Common myeloid progenitor, CD34-positive (primary cell): Measurements from ENCODE around the gene USP25.
"Not testable (repeated sequence)": the region's sequence is repeated elsewhere in the genome, so short reads cannot be mapped to it uniquely, and the experiment has no call there.

Source experiments
- CTCF ChIA-PET: fragments of 350-600 bp; sonication (Branson Sonifier 250); formaldehyde crosslinking; loops from one replicate; lab custom pipeline; 2021; ENCODE audit warnings: antibody characterized with exemption; lab: Charles Lee
- POLR2A ChIA-PET: fragments of 350-600 bp; sonication (Branson Sonifier 250); formaldehyde crosslinking; loops from one replicate; lab custom pipeline; 2021; ENCODE audit warnings: antibody characterized with exemption; lab: Charles Lee
- DNase-seq, 3 donors: peaks; one replicate each; pipeline versions ENCODE4 v3.0.0 to v3.0.0-alpha.2; 2013
- H3K27ac ChIP-seq, 2 experiments: 1 replicate in 1 of 2; 2 replicates in 1 of 2; pipeline ENCODE4 v1.7.0; 2013; ENCODE audit warnings: inconsistent platforms in 2 of 2, low read length in 2 of 2, mild to moderate bottlenecking in 2 of 2, low read depth in 1 of 2, moderate library complexity in 1 of 2; ENCODE audit not compliant: severe bottlenecking in 2 of 2, insufficient read depth in 1 of 2, poor library complexity in 1 of 2
- H3K27me3 ChIP-seq, 5 experiments: replicated peaks in 2 of 5; 1 replicate in 3 of 5; 2 replicates in 2 of 5; pipeline versions ENCODE4 v1.6.1 to v1.7.0; 2013; ENCODE audit warnings: low read length in 4 of 5, mild to moderate bottlenecking in 2 of 5, moderate library complexity in 2 of 5, inconsistent platforms in 1 of 5; ENCODE audit not compliant: insufficient read depth in 5 of 5, control insufficient read depth in 4 of 5
- H3K36me3 ChIP-seq, 4 experiments: 1 replicate in 2 of 4; 2 replicates in 2 of 4; pipeline versions ENCODE4 v1.6.1 to v1.7.0; 2013; ENCODE audit warnings: low read length in 3 of 4, control low read depth in 1 of 4, mild to moderate bottlenecking in 1 of 4; ENCODE audit not compliant: control insufficient read depth in 4 of 4, insufficient read depth in 4 of 4
- H3K4me1 ChIP-seq, 4 experiments: 1 replicate in 3 of 4; 2 replicates in 1 of 4; pipeline versions ENCODE4 v1.6.1 to v1.7.1; 2013; ENCODE audit warnings: low read length in 3 of 4, mild to moderate bottlenecking in 3 of 4, control low read depth in 1 of 4, inconsistent platforms in 1 of 4, moderate library complexity in 1 of 4; ENCODE audit not compliant: control insufficient read depth in 4 of 4, insufficient read depth in 4 of 4; ENCODE audit errors: control extremely low read depth in 1 of 4
- H3K4me3 ChIP-seq, 7 experiments: 1 replicate in 4 of 7; 2 replicates in 3 of 7; pipeline versions ENCODE4 v1.5.1 to v1.7.0; 2013; ENCODE audit warnings: mild to moderate bottlenecking in 7 of 7, low read length in 6 of 7, moderate library complexity in 6 of 7, inconsistent platforms in 2 of 7, low read depth in 2 of 7, control low read depth in 1 of 7; ENCODE audit not compliant: insufficient read depth in 4 of 7, control insufficient read depth in 1 of 7; ENCODE audit errors: extremely low read depth in 1 of 7
- H3K9me3 ChIP-seq, 5 experiments: 1 replicate in 4 of 5; 2 replicates in 1 of 5; pipeline versions ENCODE4 v1.6.1 to v1.7.1; 2013; ENCODE audit warnings: low read length in 4 of 5, mild to moderate bottlenecking in 2 of 5, inconsistent platforms in 1 of 5, low read depth in 1 of 5, moderate library complexity in 1 of 5; ENCODE audit not compliant: control insufficient read depth in 4 of 5, insufficient read depth in 2 of 5; ENCODE audit errors: control extremely low read depth in 1 of 5
- WGBS: methylation state at CpG from one replicate; pipeline ENCODE4 v1.1.5; 2013; ENCODE audit not compliant: insufficient coverage; 5-methylcytosine and 5-hydroxymethylcytosine counted together

USP25 gene

GRCh38 chr21:15731243-15731613 is 1.4 kb downstream of the USP25 start:
- CTCF ChIA-PET: interaction anchor here (1.0 to 1.5 kb wide), 4 partner anchors 8 to 101 kb away, joined by 3 to 6 read pairs (median 4); no protein-coding TSS in a partner anchor
- WGBS: 20% methylated on average over 3 of the region's 4 CpGs
- Histone ChIP-seq H3K9me3 (no peaks in the 10 kb centered on the region), H3K36me3 (no peaks in the 10 kb centered on the region), H3K4me1 (peaks cover 14 to 39% (median 22%) of the 10 kb centered on the region in 4 experiments), H3K27ac (peak overlapping the region in 1 of 2 experiments; percentile 76), H3K27me3 (no peaks in the 10 kb centered on the region), H3K4me3 (peak overlapping the region in 6 of 7 experiments; percentile 76 to 94 (median 90))
- POLR2A ChIA-PET: no interaction called here
- DNase-seq: peak in 1 of 3 donors; percentile 38

GRCh38 chr21:15732290-15732995 is 2.7 kb downstream of the USP25 start:
- Histone ChIP-seq H3K27me3 (no peaks in the 10 kb centered on the region), H3K4me1 (peaks cover 14 to 41% (median 22%) of the 10 kb centered on the region in 4 experiments), H3K9me3 (no peaks in the 10 kb centered on the region), H3K27ac (peak overlapping the region in 1 of 2 experiments; percentile 58), H3K4me3 (peak overlapping the region in 6 of 7 experiments; percentile 56 to 94 (median 90)), H3K36me3 (no peaks in the 10 kb centered on the region)
- POLR2A ChIA-PET: no interaction called here
- WGBS: no CpG with 5 or more reads among the region's 6 CpGs
- DNase-seq: peak; percentile 72 to 92 (median 82)
- CTCF ChIA-PET: no interaction called here

GRCh38 chr21:15732996-15733329 is 3.2 kb downstream of the USP25 start:
- no peaks in the 10 kb centered on the region for H3K27me3 ChIP-seq
- H3K36me3 ChIP-seq: no peaks in the 10 kb centered on the region
- no CpG with 5 or more reads among the region's 3 CpGs for WGBS
- H3K9me3 ChIP-seq: no peaks in the 10 kb centered on the region
- no peak for DNase-seq
- ChIA-PET POLR2A (no interaction called here), CTCF (no interaction called here)
- peak overlapping the region in 6 of 7 experiments; percentile 56 to 94 (median 90) for H3K4me3 ChIP-seq
- peaks cover 14 to 43% (median 22%) of the 10 kb centered on the region in 4 experiments for H3K4me1 ChIP-seq
- peak overlapping the region in 1 of 2 experiments; percentile 58 for H3K27ac ChIP-seq

GRCh38 chr21:15735409-15735808 is 5.6 kb downstream of the USP25 start:
- no peaks in the 10 kb centered on the region for H3K27me3 ChIP-seq
- no peak overlapping the region for H3K27ac ChIP-seq
- H3K4me3 ChIP-seq: no peak overlapping the region
- no peaks in the 10 kb centered on the region for H3K9me3 ChIP-seq
- WGBS: no CpG with 5 or more reads among the region's 2 CpGs
- CTCF ChIA-PET: interaction anchor here (0.7 kb wide), 1 partner anchor 85 kb away, joined by 3 read pairs; no protein-coding TSS in a partner anchor
- DNase-seq: peak in 2 of 3 donors; percentile 43 to 49
- POLR2A ChIA-PET: no interaction called here
- no peaks in the 10 kb centered on the region for H3K36me3 ChIP-seq
- H3K4me1 ChIP-seq: peaks cover 14 to 42% (median 23%) of the 10 kb centered on the region in 4 experiments

GRCh38 chr21:15735931-15736330 is 6.1 kb downstream of the USP25 start:
- H3K4me3 ChIP-seq, H3K36me3 ChIP-seq, H3K27ac ChIP-seq, POLR2A ChIA-PET, CTCF ChIA-PET, H3K27me3 ChIP-seq, H3K9me3 ChIP-seq: not testable (repeated sequence)
- 100% methylated on average over 2 of the region's 4 CpGs for WGBS
- H3K4me1 ChIP-seq: peaks cover 14 to 37% (median 22%) of the 10 kb centered on the region in 4 experiments
- peak in 2 of 3 donors; percentile 42 to 43 for DNase-seq

GRCh38 chr21:15738779-15739178 is 9.0 kb downstream of the USP25 start:
- H3K9me3 ChIP-seq, POLR2A ChIA-PET, H3K27ac ChIP-seq, H3K4me3 ChIP-seq, H3K27me3 ChIP-seq, DNase-seq: not testable (repeated sequence)
- WGBS: 86% methylated on average over 7 of the region's 10 CpGs
- H3K4me1 ChIP-seq: peaks cover 0 to 31% (median 10%) of the 10 kb centered on the region in 4 experiments
- peaks cover 2 to 13% (median 6%) of the 10 kb centered on the region in 4 experiments for H3K36me3 ChIP-seq
- CTCF ChIA-PET: interaction anchor here (1.0 kb wide), 1 partner anchor 8 kb away, joined by 3 read pairs; the partner anchor contains the start of gene USP25

- no peak overlapping the region for H3K27ac ChIP-seq
- H3K9me3 ChIP-seq: no peaks in the 10 kb centered on the region
- no peaks in the 10 kb centered on the region for H3K27me3 ChIP-seq
- POLR2A ChIA-PET: no interaction called here
- no peak overlapping the region for H3K4me3 ChIP-seq
- H3K36me3 ChIP-seq: peaks cover 2 to 13% (median 7%) of the 10 kb centered on the region in 4 experiments
- no peak for DNase-seq
- CTCF ChIA-PET: no interaction called here
- no CpG with 5 or more reads among the region's 3 CpGs for WGBS
- H3K4me1 ChIP-seq: peaks cover 0 to 28% (median 9%) of the 10 kb centered on the region in 4 experiments
Observed at GRCh38 chr21:15740383-15740782, 10.6 kb downstream of the USP25 start.
